Activated CD4-positive, CD25-positive, alpha-beta regulatory T cell (primary cell): ENCODE data around the gene CABLES1.
"Not testable (repeated sequence)": the region's sequence is repeated elsewhere in the genome, so short reads cannot be mapped to it uniquely, and the experiment has no call there.

Experiments used
- DNase-seq, 4 experiments: peaks; one replicate each; lab custom pipeline; 2025; lab: John Stamatoyannopoulos, UW

The CABLES1 gene

GRCh38 chr18:23109163-23109562 lies 26.1 kb upstream of the CABLES1 start:
- not testable (repeated sequence) for DNase-seq

DNA sequence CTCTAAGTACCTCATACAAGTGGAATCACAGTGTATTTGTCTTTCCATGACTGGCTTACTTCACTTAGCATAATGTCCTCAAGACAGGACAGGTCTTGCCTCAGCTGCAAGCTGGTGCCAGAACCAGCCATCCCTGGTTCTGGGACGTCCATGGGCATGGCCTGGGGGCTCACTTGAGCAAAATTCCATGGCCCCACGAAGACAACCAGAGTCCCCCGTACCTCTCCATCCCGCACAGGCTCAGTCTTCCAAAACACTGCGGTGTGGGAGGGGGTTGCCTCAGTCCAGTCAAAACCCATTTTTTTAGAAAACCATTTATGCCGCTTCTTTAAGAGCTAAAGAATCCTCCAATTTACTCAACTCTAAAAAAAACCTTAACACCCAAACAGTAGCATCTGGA lies 21.7 kb upstream of the CABLES1 start:
- no peak for DNase-seq

DNA sequence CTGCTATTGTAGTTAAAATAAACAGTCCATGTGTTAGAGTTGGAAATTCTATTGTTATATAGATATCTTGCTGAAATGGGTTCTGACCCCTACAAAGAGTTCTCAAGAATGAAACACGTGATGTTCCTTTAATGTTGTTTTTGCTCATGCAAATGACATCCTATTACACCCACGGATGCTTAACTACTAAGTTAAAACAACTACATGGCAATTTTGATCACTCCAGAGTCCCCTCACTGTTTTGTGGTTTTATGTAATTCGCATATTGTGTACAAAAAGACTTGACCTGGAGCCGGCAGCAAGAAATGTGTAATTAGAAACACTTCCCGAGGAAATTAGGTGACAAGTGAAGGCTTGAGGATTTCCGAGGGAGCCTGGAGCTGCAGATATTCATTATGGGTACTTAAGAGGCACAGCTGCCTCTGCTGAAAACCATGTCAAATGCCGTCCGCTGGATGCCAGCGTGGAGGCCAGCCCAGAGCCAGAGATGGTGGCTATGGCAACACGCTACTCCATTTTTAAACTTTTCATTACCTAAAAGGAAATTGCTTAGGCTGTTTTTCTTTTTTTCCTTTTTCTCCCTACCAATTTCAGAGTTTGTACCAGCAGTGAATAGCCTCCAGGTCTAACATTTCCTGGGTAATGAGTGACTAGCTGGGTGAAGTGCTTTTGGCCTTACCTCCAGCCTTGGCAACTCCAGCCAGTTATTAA lies 21.0 kb upstream of the CABLES1 start:
- no peak for DNase-seq

GRCh38 chr18:23114911-23115310 lies 20.4 kb upstream of the CABLES1 start:
- no peak for DNase-seq

DNA sequence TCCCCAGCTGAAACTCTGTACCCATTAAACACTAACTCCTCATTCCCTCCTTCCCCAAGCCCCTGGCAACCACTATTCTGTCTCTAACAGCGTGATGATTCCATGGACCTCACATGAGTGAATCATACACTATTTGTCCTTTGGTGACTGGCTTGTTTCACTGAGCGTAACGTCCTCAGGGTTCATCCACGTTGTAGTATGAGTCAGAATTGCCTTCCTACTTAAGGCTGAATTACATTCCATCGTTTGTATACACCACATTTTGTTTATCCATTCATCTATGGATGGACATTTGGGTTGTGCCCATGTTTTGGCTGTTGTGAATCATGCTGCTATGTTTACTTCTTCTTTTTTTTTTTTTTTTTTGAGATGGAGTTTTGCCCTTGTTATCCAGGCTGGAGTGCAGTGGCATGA lies 19.6 kb upstream of the CABLES1 start:
- no peak for DNase-seq

DNA sequence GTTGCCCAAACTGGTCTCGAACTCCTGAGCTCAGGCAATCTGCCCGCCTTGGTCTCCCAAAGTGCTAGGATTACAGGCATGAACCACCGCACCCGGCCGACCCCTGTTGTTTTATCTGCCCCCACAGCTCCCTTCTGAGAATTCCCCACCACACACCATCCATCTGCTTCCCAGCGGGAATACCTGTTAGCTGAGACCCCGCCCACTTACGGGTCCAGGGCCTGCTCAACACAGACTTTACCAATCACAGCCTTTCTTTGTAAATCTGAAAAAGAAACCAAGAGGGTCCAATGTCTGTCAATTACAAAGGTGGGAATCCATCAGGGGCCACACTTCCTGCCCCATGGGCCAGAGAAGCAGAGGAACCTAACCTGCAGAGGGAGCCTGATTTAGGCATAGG lies 14.2 kb upstream of the CABLES1 start:
- no peak for DNase-seq

DNA sequence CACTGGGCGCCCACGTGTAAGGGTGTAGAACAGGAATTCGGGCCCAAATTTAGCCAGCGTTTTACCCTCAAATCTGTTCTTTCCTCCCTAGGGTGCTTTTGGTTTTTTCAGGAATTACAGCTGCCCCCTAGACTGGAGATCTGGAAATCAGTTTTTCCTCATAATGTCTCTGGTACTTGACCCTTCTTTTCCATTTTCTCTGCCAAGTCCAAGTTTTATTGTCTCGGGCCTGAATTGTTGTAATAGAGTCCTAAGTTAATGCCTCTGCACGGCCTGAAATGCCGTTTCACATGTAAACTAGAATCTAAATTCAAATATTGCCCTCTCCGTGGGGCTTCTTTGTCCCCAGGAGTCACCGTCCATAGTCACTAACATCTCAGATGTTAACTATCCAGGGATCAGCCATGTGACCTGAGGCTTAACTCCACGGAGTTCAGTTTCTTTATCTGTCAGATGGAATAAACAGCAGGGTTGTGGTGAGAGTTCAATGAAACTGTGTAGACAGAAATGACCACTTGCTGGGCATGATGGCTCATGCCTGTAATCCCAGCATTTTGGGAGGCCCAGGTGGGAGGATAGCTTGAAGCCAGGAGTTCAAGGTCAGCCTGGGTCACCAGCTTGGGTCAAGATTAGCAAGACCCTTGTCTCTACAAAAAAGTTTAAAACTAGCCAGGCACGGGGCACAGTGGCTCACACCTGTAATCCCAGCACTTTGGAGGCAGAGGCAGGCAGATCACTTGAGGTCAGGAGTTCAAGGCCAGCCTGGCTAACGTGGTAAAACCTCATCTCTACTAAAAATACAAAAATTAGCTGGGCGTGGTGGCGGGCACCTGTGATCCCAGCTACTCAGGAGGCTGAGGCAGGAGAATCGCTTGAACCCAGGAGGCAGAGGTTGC lies 12.7 kb upstream of the CABLES1 start:
- DNase-seq = no peak

DNA sequence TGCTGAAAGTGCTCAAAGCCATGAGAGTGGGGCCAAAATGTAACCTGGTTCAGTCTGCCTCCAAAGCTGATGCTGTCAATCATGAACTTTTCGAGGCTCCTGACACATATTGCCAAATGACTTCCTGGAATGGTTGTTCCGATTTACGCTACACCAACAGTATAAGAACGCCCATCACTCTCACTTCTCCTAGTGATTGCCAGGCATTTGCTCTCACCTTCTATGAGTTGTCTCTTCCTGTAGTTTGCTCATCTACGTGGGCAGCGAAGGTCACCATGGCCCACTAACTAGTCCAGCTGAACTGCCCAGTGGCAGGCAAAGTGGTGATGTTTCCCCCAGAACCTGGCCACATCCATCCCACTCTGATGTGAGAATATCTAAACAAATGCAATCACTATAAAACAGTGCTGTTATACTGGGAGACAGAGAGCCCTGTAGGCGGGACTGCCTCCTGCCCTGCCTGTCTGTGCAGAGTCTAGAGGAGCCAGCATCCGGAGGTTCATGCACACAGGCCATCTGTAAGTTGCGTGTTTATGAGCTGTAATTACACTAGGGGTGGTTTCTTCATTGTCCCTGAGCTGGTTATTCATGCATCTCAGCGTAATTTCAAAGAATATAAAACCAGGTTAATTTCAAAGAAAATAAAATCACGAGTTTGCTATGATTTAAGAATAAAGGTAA lies 8.8 kb upstream of the CABLES1 start:
- no peak for DNase-seq

DNA sequence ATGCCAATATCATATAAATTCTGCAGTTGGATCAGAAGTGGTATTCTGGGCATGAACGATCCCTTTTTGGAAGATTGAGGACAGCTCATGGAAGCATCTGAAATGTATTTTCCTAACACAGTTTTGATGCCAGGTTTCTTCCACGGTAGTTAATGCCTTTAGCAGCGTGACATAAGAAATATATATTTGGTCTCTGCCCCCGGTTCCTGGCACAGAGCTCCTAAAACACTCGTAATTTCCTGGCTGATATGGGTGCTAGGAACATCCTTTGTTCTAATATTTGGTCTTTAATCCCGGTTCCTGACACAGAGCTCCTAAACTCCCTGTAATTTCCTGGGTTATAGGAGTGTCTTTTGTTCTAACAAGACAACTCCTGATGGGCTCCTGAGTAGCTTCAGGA lies 8.2 kb upstream of the CABLES1 start:
- DNase-seq = no peak

DNA sequence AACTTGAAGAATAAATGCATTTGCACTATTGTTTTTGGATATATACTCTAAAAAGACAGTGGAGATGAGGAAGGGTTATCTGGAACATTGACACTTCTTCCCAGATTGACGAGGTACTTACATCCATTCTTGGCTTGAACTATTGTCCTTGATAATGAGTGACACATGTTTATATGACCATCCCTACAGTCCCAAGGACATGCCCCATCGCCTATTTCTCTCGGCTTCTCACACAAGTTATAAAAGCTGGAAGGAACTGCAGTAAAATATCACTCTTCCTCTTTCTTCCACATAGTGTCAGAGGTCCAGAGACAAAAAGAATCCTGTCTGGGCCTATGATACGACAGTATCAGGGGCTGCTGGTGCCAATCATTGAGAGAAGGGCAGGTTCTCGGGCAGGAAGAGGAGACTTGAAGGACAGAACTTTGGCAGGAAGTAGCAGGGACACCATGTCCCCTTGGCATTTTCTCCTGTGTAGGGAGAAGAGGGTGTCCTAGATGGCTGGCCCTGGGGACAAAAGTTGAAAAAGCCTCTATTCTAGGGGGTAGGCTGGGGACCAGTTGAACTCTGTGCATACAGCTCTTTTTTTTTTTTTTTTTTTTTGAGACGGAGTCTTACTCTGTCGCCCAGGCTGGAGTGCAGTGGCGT lies 5.8 kb upstream of the CABLES1 start:
- DNase-seq = no peak

- peak; percentile 13 to 49 (median 36) for DNase-seq
Observed at GRCh38 chr18:23131693-23132319, 3.5 kb upstream of the CABLES1 start.

DNA sequence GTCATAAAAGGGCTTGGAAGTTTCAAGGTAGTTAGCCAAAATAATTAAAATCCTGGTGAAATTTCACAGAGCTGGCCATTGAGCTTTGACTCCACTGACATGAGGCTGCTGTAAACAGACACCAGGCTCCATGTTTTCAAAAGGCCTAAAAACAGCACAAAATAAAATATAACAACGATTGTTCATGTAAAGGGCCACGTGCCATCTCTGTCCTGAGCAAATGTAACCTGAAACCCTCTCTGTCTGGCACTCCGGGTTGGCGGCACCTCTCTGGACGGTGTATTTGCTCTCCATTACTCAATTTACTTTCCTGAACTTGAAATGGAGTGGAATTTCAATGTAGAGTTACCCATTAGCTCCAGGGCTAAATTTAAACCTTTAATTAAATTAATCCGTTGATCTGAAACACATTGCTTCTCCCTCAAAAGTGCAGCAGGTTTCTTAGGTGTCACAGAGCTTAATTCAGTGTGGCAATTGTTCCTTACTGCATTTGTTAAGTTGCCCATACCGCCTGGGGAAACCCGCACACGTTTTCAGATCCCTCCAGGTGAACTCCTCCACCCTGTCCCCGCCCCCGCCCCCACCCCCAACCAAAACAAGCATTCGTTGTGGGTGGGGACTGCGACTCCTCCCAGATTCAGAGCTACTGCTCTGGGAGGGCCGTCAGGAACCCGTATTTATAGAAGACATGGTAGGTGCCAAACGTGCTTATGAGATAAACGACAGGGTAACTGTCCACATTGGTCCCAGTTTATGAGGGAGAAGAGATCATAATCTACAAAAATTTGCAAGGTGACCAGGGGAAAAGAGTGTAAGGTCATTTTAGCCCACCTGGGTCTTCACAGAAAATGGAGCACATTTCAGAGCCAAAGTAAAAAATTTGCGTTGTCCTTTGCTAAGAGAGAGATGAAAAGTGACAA lies 1.2 kb upstream of the CABLES1 start:
- DNase-seq = peak in 2 of 4 experiments; percentile 3 to 4

DNA sequence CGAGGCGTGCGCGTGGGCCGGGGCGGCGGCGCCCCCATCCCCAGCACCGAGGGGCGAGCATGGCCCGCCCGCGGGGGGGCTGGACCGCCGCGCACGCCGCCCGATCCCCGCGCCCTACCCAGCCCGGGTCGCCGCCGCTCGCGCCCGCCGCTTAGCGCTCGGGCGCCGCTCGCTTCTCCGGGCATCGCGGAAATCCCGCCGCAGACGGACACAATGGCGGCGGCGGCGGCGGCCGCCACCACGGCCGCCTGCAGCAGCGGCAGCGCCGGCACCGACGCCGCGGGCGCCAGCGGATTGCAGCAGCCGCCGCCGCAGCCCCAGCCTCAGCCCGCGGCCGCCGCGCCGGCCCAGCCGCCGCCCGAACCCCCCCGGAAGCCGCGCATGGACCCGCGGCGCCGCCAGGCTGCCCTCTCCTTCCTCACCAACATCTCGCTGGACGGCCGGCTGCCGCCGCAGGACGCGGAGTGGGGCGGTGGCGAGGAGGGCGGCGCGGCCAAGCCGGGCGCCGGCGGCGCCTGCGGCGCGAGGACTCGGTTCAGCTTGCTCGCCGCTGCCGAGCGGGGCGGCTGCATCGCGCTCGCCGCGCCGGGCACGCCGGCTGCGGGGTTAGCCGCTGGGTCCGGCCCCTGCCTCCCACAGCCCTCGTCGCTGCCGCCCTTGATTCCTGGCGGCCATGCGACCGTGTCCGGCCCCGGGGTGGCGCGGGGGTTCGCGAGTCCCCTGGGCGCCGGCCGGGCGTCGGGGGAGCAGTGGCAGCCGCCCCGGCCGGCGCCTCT lies 453 bp downstream of the CABLES1 start:
- peak in 1 of 4 experiments; percentile 4 for DNase-seq

DNA sequence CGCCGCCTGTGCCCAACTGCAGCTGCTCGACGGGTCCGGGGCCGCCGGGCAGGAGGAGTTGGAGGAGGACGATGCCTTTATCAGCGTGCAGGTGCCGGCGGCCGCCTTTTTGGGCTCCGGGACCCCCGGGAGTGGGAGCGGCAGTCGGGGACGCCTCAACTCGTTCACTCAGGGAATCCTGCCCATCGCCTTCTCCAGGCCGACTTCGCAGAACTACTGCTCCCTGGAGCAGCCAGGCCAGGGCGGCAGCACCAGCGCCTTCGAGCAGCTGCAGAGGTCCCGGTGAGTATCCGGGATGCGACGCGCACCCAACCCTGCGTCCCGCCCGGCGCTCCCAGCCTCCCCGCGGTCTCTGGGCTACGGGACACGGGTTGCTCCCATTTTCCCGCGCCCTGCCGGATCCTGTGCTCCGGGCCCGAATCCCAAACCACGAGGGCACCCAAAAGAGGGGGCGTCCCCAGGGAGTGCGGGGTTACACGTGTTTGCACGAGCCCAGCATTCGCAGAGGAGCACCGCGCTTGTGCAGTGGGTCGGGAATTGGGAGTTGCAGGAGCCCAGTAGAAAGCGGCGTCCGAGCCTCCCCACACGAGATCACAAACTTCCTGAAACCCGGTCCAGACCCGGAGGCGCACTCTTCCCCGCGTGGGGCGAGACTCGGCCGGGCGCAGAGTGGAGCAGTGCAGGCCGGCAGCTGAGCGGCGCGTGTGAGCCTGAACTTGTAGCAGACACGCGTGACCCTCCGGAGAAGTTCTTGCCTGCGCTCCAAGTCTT lies 1.2 kb downstream of the CABLES1 start:
- no peak for DNase-seq

DNA sequence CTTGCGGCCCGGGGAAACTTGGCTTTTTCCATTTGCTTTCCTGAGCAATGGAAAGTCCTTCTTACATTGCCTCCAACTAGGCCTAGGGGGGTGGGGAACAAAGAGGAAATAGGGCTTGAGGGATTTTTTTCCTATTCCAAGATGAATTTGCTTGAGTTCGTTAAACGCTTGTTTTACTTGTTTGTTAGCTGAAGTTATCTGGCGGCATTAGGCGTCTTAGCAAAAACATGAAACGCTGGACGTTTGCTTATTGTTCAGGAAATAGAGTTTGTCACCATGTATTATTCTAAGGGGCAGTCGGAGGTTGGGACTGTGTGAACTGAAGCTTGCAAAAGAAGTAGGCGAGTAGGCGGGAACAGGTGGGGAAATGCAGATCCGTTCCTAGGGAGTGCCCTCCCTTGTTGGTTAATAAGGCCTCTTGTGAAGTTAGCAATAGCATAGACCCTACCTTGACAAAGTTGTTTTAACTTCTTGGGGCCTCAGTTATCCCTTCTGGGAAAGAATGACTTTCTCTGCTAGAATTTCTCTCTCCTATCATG lies 1.9 kb downstream of the CABLES1 start:
- no peak for DNase-seq

DNA sequence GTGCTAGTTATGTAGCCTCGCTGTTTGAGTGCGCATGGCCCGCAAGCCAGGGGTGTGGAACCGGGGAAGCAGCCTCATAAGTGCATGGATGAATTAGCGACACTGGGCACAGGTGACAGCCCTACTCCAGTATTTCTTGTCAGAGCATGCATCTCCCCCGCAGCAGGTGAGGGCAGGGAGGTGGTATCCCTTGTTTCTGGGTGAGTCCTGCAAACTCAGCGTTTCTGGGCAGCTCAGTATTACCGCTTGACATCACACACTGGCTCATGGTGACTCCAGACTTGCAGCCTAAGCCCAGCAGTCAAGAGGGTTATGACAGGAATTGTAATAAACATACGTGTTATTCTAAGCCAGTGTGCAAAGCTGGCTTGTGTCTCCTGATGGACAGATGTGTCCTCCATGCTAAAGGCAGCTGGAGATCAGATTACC lies 2.5 kb downstream of the CABLES1 start:
- no peak for DNase-seq

- no peak for DNase-seq
Observed at GRCh38 chr18:23138471-23138870, 3.2 kb downstream of the CABLES1 start.

DNA sequence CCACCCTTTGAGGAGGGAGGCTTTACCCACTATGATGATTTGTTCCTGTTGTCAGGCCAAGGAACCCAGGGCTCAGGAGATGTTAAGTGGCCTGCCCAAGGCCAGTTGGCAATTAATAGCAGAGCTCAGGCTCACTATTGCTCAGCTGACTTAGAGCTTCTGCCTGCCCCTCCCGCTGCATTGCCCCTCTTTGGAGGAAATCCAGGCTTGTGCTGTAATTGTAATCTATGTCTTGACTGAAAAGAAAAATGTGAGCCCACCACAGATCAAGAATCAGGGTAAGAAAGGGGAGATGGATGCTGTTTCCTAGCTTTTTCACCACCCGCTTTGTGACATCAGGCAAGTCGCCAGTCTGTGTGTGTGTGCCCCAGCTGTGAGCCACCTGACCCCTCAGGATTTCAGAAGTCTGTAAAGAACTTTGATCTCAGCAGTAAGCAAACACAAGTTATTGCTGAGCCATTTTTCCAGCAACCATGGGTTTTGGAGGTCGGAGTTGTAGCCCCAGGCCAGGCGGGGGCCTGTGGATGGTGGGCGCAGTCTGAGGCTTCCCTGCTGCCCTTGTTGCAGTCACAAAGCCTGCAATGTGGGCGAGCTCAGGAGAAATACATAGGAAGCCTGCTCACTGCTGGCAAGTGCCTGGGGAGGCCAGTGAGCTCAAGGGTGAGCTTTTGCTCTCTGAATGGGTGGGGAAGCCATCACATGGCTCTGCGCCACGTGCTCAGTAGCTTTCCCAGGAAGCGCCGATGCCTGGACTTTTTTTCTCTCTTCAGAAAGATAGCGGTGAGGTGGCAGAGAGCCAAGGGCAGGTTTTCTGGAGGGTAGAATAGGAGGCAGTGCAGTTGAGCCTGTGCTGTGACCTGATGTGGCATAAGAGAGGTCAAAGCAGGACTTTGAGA lies 6.1 kb downstream of the CABLES1 start:
- DNase-seq = no peak
